Common myeloid progenitor, CD34-positive (primary cell): Measurements from ENCODE around the gene FAM210A.

Experiments used
- CTCF ChIA-PET: fragments of 350-600 bp; sonication (Branson Sonifier 250); formaldehyde crosslinking; loops from one replicate; lab custom pipeline; 2021; ENCODE audit warnings: antibody characterized with exemption; lab: Charles Lee
- POLR2A ChIA-PET: fragments of 350-600 bp; sonication (Branson Sonifier 250); formaldehyde crosslinking; loops from one replicate; lab custom pipeline; 2021; ENCODE audit warnings: antibody characterized with exemption; lab: Charles Lee
- DNase-seq, 3 donors: peaks; one replicate each; pipeline versions ENCODE4 v3.0.0 to v3.0.0-alpha.2; 2013
- H3K27ac ChIP-seq, 2 experiments: 1 replicate in 1 of 2; 2 replicates in 1 of 2; pipeline ENCODE4 v1.7.0; 2013; ENCODE audit warnings: inconsistent platforms in 2 of 2, low read length in 2 of 2, mild to moderate bottlenecking in 2 of 2, low read depth in 1 of 2, moderate library complexity in 1 of 2; ENCODE audit not compliant: severe bottlenecking in 2 of 2, insufficient read depth in 1 of 2, poor library complexity in 1 of 2
- H3K27me3 ChIP-seq, 5 experiments: replicated peaks in 2 of 5; 1 replicate in 3 of 5; 2 replicates in 2 of 5; pipeline versions ENCODE4 v1.6.1 to v1.7.0; 2013; ENCODE audit warnings: low read length in 4 of 5, mild to moderate bottlenecking in 2 of 5, moderate library complexity in 2 of 5, inconsistent platforms in 1 of 5; ENCODE audit not compliant: insufficient read depth in 5 of 5, control insufficient read depth in 4 of 5
- H3K36me3 ChIP-seq, 4 experiments: 1 replicate in 2 of 4; 2 replicates in 2 of 4; pipeline versions ENCODE4 v1.6.1 to v1.7.0; 2013; ENCODE audit warnings: low read length in 3 of 4, control low read depth in 1 of 4, mild to moderate bottlenecking in 1 of 4; ENCODE audit not compliant: control insufficient read depth in 4 of 4, insufficient read depth in 4 of 4
- H3K4me1 ChIP-seq, 4 experiments: 1 replicate in 3 of 4; 2 replicates in 1 of 4; pipeline versions ENCODE4 v1.6.1 to v1.7.1; 2013; ENCODE audit warnings: low read length in 3 of 4, mild to moderate bottlenecking in 3 of 4, control low read depth in 1 of 4, inconsistent platforms in 1 of 4, moderate library complexity in 1 of 4; ENCODE audit not compliant: control insufficient read depth in 4 of 4, insufficient read depth in 4 of 4; ENCODE audit errors: control extremely low read depth in 1 of 4
- H3K4me3 ChIP-seq, 7 experiments: 1 replicate in 4 of 7; 2 replicates in 3 of 7; pipeline versions ENCODE4 v1.5.1 to v1.7.0; 2013; ENCODE audit warnings: mild to moderate bottlenecking in 7 of 7, low read length in 6 of 7, moderate library complexity in 6 of 7, inconsistent platforms in 2 of 7, low read depth in 2 of 7, control low read depth in 1 of 7; ENCODE audit not compliant: insufficient read depth in 4 of 7, control insufficient read depth in 1 of 7; ENCODE audit errors: extremely low read depth in 1 of 7
- H3K9me3 ChIP-seq, 5 experiments: 1 replicate in 4 of 5; 2 replicates in 1 of 5; pipeline versions ENCODE4 v1.6.1 to v1.7.1; 2013; ENCODE audit warnings: low read length in 4 of 5, mild to moderate bottlenecking in 2 of 5, inconsistent platforms in 1 of 5, low read depth in 1 of 5, moderate library complexity in 1 of 5; ENCODE audit not compliant: control insufficient read depth in 4 of 5, insufficient read depth in 2 of 5; ENCODE audit errors: control extremely low read depth in 1 of 5
- WGBS: methylation state at CpG from one replicate; pipeline ENCODE4 v1.1.5; 2013; ENCODE audit not compliant: insufficient coverage; 5-methylcytosine and 5-hydroxymethylcytosine counted together

The FAM210A gene

DNA sequence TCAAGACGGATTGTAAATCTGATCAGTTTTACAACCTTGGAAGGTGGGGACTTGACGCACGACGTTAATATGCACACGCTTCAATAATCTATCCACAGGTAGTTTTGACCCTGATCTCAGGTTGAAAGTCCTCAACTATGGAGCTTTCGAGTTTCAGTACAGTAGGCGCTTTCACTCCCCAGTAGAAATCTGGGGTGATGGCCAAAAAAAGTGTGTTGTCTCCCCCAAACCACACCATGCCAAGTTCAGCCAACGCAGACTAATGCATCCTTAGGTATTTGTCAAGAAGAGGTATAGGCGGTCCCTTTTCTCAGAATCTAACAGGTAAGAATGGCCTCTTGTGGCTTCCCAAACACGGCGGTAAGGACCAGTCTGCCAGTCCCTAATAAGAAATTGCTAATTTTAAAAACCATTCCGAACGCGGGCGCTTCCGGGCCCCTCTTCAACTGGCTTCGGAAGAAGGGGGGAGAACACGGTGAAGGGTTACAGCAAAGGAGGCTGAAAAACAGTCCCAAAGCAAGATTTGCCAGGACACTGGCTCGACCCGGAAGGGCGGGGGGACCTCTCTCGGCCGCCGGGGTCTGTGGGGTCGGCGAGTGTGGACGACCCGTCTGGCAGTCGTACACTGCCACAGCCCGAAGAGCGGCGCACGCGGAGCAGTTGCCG is 659 bp downstream of the FAM210A start:
- CTCF ChIA-PET: interaction anchor here (1.7 kb wide), 1 partner anchor 14 kb away, joined by 4 read pairs; no protein-coding TSS in a partner anchor
- Histone ChIP-seq H3K9me3 (no peaks in the 10 kb centered on the region), H3K27me3 (no peaks in the 10 kb centered on the region), H3K27ac (peak overlapping the region; percentile 67 to 97), H3K4me1 (peaks cover 13 to 27% (median 20%) of the 10 kb centered on the region in 4 experiments), H3K4me3 (peak overlapping the region; percentile 66 to 92 (median 85)), H3K36me3 (peaks cover 0 to 9% (median 4%) of the 10 kb centered on the region in 4 experiments)
- 11% methylated on average over 31 of the region's 35 CpGs for WGBS
- POLR2A ChIA-PET: interaction anchor here (0.7 kb wide), 1 partner anchor 692 kb away, joined by 4 read pairs; no protein-coding TSS in a partner anchor
- no peak for DNase-seq

DNA sequence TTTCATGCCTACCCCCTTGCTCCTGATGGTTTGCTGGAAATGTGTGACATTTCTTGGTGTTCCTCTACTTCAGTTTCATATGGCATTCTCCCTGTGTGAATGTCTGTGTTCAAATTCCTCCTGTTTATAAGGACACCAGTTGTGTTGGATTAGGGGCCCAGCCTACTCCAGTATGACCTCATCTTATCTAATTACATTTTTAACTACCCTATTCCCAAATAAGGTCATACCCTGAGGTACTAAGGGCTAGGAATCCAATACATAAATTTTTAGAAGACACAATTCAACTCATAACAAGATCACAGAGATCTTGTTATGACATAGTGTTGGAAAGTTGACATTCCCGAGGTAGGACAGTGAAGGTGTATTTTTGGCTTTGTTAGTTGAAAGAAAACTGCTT is 5.5 kb downstream of the FAM210A start:
- DNase-seq: no peak
- Histone ChIP-seq H3K9me3 (peaks cover 0 to 8% (median 2%) of the 10 kb centered on the region in 5 experiments), H3K4me1 (peaks cover 8 to 18% (median 9%) of the 10 kb centered on the region in 4 experiments), H3K27me3 (no peaks in the 10 kb centered on the region), H3K27ac (no peak overlapping the region), H3K36me3 (peaks cover 0 to 20% (median 3%) of the 10 kb centered on the region in 4 experiments), H3K4me3 (no peak overlapping the region)
- POLR2A ChIA-PET: no interaction called here
- WGBS: no CpG with 5 or more reads among the region's 1 CpG
- CTCF ChIA-PET: no interaction called here

DNA sequence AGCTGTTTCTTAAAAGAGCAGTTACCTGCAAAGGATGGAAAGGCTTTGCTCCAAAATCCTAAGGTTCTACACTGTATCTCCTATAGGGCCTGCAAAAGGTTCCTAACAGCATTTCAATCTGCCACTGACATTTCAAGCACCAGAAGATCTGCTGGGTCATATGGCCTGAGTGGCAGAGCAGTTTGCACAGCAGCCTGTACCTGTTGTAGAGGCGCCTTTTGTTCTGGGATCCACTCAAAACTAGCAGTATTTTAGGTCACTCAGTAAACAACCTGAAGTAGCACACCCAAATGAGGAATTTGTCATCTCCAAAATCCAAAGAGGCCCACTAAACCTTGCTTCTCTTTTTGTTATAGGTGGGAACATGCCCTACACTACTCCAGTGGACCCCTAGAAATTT is 6.2 kb downstream of the FAM210A start:
- ChIA-PET CTCF (no interaction called here), POLR2A (no interaction called here)
- Histone ChIP-seq H3K27ac (no peak overlapping the region), H3K4me1 (peaks cover 1 to 12% (median 3%) of the 10 kb centered on the region in 4 experiments), H3K27me3 (no peaks in the 10 kb centered on the region), H3K4me3 (no peak overlapping the region), H3K9me3 (peaks cover 0 to 8% (median 2%) of the 10 kb centered on the region in 5 experiments), H3K36me3 (peaks cover 0 to 20% (median 3%) of the 10 kb centered on the region in 4 experiments)
- DNase-seq: no peak
- WGBS: 100% methylated on average over 1 of the region's 1 CpG

DNA sequence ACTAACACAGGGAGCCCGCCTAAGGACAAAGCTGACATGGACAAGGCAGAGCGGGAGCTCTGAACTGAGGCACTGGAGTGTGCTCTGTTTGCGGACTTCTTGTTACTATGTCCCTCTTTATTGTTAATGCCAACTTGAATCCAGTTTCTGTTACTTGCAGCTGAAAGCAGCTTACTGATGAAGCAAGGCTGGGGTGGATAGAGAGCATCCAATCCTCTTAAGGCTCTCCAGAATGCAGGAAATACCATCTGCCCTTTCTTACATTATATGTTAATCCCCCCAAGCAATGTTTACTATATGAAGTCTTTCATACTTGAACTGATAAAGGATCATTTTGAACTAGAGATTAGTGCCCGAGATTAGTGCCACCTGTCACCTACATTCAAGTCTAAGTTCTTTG is 9.4 kb downstream of the FAM210A start:
- ChIA-PET CTCF (no interaction called here), POLR2A (no interaction called here)
- whole genome bisulfite sequencing: 94% methylated on average over 4 of the region's 4 CpGs
- Histone ChIP-seq H3K27ac (no peak overlapping the region), H3K27me3 (no peaks in the 10 kb centered on the region), H3K9me3 (peaks cover 0 to 8% (median 2%) of the 10 kb centered on the region in 5 experiments), H3K36me3 (peaks cover 0 to 19% (median 3%) of the 10 kb centered on the region in 4 experiments), H3K4me3 (no peak overlapping the region), H3K4me1 (no peaks in the 10 kb centered on the region)
- DNase-seq: no peak

DNA sequence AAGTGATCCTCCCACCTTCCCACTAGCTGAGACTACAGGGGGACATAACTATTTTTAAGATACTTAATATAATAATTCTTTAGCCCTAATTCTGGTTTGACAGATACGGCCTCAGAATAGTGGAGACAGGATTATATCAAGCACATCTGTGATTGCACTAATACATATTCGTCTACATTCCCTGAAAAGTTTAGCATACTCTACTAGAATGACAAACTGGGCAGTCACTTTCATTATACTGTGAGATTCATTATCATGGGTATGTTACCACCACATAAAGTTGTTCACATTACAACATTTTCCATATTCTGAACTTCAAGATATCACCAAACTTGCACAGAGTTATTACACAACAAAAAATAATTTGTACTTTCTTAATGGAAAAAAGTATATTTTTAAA is 11.0 kb downstream of the FAM210A start:
- H3K4me1 ChIP-seq: no peaks in the 10 kb centered on the region
- H3K27ac ChIP-seq: no peak overlapping the region
- no peak for DNase-seq
- peaks cover 0 to 8% (median 2%) of the 10 kb centered on the region in 5 experiments for H3K9me3 ChIP-seq
- no peaks in the 10 kb centered on the region for H3K27me3 ChIP-seq
- WGBS: 100% methylated on average over 1 of the region's 2 CpGs
- H3K36me3 ChIP-seq: peaks cover 0 to 11% (median under 1%) of the 10 kb centered on the region in 4 experiments
- H3K4me3 ChIP-seq: no peak overlapping the region
- CTCF ChIA-PET: no interaction called here
- POLR2A ChIA-PET: no interaction called here

DNA sequence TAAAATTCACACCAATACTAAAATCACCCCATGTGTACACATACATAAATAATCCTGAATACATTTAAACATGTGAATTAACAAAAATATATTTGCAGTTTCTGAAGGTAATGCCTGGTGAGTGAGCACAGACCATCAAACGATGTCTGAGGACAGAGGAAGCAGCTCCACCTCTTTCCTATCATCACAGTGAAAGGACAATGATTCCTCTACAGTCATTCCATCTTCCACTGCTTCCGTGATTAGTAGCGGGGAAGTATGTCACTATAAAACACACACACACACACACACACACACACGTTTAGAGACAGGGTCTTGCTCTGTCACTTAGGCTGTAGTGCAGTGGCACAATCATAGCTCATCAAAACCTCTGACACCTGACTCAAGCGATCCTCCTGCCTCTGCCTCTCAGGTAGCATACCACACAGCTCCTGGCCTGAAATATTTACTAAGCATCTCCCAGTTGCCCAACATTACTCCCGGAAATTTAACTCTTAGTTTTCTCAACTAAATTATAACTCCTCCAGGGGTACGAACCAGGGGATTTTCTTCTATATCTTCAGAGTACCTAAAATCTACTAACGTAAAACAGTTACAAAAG is 12.8 kb downstream of the FAM210A start:
- Histone ChIP-seq H3K4me1 (no peaks in the 10 kb centered on the region), H3K4me3 (no peak overlapping the region), H3K27me3 (no peaks in the 10 kb centered on the region), H3K27ac (no peak overlapping the region), H3K9me3 (peaks cover 0 to 13% (median 4%) of the 10 kb centered on the region in 5 experiments), H3K36me3 (peaks cover 0 to 11% (median 0%) of the 10 kb centered on the region in 4 experiments)
- ChIA-PET CTCF (no interaction called here), POLR2A (interaction anchor here (0.6 kb wide), 2 partner anchors 65 to 66 kb away, joined by 3 to 4 read pairs; no protein-coding TSS in a partner anchor)
- 85% methylated on average over 6 of the region's 8 CpGs for WGBS
- DNase-seq: no peak
